Panc1 (cell line): Measurements from ENCODE around the gene TMEM87B. TPM values are rescaled to one million over a fixed set of nuclear protein-coding genes. Genes with fewer than 3 reads are reported as not detected.

Experiments
- ATAC-seq: fragments of 200-7000 bp; cut with Tn5 transposase; 2 replicates; pipeline ENCODE4 v1.9.1; 2020; ENCODE audit warnings: mild to moderate bottlenecking, moderate library complexity
- BruUV-seq: library from RNA; stranded (reverse); fragments of 400-500 nt; replicated peaks from 2 replicates; lab custom pipeline; 2021; lab: Mats Ljungman, UMichigan
- CTCF ChIA-PET: fragments of 300-600 bp; sonication (Branson Sonifier 250); formaldehyde crosslinking; loops from one replicate; lab custom pipeline; 2022; ENCODE audit warnings: antibody characterized with exemption; lab: Charles Lee
- POLR2A ChIA-PET: fragments of 300-600 bp; sonication (Branson Sonifier 250); formaldehyde crosslinking; loops from one replicate; lab custom pipeline; 2022; ENCODE audit warnings: antibody characterized with exemption; lab: Charles Lee
- DNase-seq: peaks from one replicate; pipeline ENCODE4 v3.0.0-alpha.2; 2010; ENCODE audit warnings: low read depth, low spot score
- H3K27ac ChIP-seq: 2 replicates; pipeline ENCODE4 v1.5.1; 2011; ENCODE audit warnings: mild to moderate bottlenecking, low read length, inconsistent platforms
- H3K27me3 ChIP-seq: fragments of 200-500 bp; sonication (Bioruptor generic); 2 replicates; pipeline ENCODE4 v1.6.0; 2014; ENCODE audit warnings: low read length, inconsistent platforms; ENCODE audit not compliant: control insufficient read depth, insufficient read depth
- H3K36me3 ChIP-seq: fragments of 200-500 bp; sonication (Bioruptor generic); 2 replicates; pipeline ENCODE4 v1.5.1; 2014; ENCODE audit warnings: inconsistent platforms, mild to moderate bottlenecking, low read length, moderate library complexity; ENCODE audit not compliant: control insufficient read depth, insufficient read depth
- H3K4me1 ChIP-seq: 2 replicates; pipeline ENCODE4 v1.5.1; 2011; ENCODE audit warnings: inconsistent platforms, mild to moderate bottlenecking, low read length, moderate library complexity; ENCODE audit not compliant: control insufficient read depth, insufficient read depth
- H3K4me3 ChIP-seq, 2 experiments: 2 replicates each; pipeline ENCODE4 v1.5.1; 2011 to 2012; ENCODE audit warnings: low read depth in 2 of 2, low read length in 2 of 2, mild to moderate bottlenecking in 2 of 2, inconsistent platforms in 1 of 2, moderate library complexity in 1 of 2
- H3K9me3 ChIP-seq: fragments of 200-500 bp; sonication (Bioruptor generic); 2 replicates; pipeline ENCODE4 v1.5.1; 2014; ENCODE audit warnings: low read depth, mild to moderate bottlenecking, inconsistent platforms, low read length, moderate library complexity; ENCODE audit not compliant: control insufficient read depth, insufficient read depth
- POLR2AphosphoS5 ChIP-seq: IDR thresholded peaks from 2 replicates; pipeline ENCODE4 v1.6.1; 2012; ENCODE audit warnings: mild to moderate bottlenecking, low read depth, low read length, moderate library complexity
- SIN3A ChIP-seq: IDR thresholded peaks from 2 replicates; pipeline ENCODE4 v1.6.1; 2012; ENCODE audit warnings: low read depth, mild to moderate bottlenecking, low read length, moderate library complexity, borderline replicate concordance; ENCODE audit not compliant: insufficient read depth
- TCF7L2 ChIP-seq: IDR thresholded peaks from 2 replicates; pipeline ENCODE4 v1.6.1; 2011; ENCODE audit warnings: mild to moderate bottlenecking, low read depth, low read length, inconsistent platforms
- in situ Hi-C: cut with HindIII; loops from 2 replicates; pipeline ENCODE4 v1.10.0; 2016; ENCODE audit warnings: low sequenced_read_pairs, low pct_unique_long_range_greater_than_20kb
- intact Hi-C: fragments of 100-400 bp; cut with micrococcal nuclease; formaldehyde crosslinking; loops from one replicate; pipeline ENCODE4 v1.10.0; 2022; ENCODE audit not compliant: unreplicated experiment
- total RNA-seq: library from RNA; stranded (reverse); gene quantifications from one replicate; pipeline ENCODE4 v1.2.1, GENCODE V29; 2021; ENCODE audit not compliant: unreplicated experiment
- TF ChIP-seq, protein P1 (sequence below), 2 experiments: IDR thresholded peaks; 2 replicates each; pipeline ENCODE4 v1.6.1; 2011 to 2012; ENCODE audit warnings: low read depth in 2 of 2, control low read depth in 1 of 2, low read length in 1 of 2, mild to moderate bottlenecking in 1 of 2, moderate library complexity in 1 of 2; ENCODE audit not compliant: insufficient read depth in 1 of 2
- TF ChIP-seq, protein P2 (sequence below): fragments of 450-650 bp; IDR thresholded peaks from 2 replicates; pipeline ENCODE4 v1.5.1; 2017; ENCODE audit warnings: mild to moderate bottlenecking

The TMEM87B gene
- total RNA-seq, 1 experiment from 2014 or later, result 22.8 TPM

DNA sequence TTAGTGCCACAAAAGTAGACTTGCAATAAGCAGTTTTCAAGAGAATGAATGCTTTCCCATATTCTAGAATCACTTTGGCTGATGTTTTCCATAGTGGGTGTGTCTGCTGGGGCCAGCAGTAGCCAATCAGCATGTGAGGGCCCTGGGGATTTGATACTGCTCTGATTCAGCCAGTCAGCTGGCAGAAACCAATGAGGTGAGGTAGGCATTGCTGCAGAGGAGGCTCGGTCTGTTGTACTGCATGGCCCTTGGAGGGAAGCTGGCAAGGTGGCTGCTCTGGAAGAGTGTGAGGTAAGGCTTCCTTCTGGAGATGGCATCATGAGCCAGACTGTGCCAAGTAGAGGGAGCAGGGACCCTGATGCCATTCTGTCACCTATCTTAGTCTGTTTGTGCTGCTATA is 22.7 kb downstream of the TMEM87B start:
- TF ChIP-seq, protein P1, sequence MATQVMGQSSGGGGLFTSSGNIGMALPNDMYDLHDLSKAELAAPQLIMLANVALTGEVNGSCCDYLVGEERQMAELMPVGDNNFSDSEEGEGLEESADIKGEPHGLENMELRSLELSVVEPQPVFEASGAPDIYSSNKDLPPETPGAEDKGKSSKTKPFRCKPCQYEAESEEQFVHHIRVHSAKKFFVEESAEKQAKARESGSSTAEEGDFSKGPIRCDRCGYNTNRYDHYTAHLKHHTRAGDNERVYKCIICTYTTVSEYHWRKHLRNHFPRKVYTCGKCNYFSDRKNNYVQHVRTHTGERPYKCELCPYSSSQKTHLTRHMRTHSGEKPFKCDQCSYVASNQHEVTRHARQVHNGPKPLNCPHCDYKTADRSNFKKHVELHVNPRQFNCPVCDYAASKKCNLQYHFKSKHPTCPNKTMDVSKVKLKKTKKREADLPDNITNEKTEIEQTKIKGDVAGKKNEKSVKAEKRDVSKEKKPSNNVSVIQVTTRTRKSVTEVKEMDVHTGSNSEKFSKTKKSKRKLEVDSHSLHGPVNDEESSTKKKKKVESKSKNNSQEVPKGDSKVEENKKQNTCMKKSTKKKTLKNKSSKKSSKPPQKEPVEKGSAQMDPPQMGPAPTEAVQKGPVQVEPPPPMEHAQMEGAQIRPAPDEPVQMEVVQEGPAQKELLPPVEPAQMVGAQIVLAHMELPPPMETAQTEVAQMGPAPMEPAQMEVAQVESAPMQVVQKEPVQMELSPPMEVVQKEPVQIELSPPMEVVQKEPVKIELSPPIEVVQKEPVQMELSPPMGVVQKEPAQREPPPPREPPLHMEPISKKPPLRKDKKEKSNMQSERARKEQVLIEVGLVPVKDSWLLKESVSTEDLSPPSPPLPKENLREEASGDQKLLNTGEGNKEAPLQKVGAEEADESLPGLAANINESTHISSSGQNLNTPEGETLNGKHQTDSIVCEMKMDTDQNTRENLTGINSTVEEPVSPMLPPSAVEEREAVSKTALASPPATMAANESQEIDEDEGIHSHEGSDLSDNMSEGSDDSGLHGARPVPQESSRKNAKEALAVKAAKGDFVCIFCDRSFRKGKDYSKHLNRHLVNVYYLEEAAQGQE (IDR thresholded peaks at IDR 0.05; ENCODE audit: insufficient read depth in 1 of 2, low read depth in 2 of 2, low read length in 1 of 2), result no peak
- no peak for TF ChIP-seq TCF7L2
- TF ChIP-seq, protein P2, sequence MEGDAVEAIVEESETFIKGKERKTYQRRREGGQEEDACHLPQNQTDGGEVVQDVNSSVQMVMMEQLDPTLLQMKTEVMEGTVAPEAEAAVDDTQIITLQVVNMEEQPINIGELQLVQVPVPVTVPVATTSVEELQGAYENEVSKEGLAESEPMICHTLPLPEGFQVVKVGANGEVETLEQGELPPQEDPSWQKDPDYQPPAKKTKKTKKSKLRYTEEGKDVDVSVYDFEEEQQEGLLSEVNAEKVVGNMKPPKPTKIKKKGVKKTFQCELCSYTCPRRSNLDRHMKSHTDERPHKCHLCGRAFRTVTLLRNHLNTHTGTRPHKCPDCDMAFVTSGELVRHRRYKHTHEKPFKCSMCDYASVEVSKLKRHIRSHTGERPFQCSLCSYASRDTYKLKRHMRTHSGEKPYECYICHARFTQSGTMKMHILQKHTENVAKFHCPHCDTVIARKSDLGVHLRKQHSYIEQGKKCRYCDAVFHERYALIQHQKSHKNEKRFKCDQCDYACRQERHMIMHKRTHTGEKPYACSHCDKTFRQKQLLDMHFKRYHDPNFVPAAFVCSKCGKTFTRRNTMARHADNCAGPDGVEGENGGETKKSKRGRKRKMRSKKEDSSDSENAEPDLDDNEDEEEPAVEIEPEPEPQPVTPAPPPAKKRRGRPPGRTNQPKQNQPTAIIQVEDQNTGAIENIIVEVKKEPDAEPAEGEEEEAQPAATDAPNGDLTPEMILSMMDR, result no peak
- TF ChIP-seq SIN3A, result no peak
- no peak for TF ChIP-seq POLR2AphosphoS5
- Histone ChIP-seq H3K4me1 (no peaks in the 10 kb centered on the region), H3K9me3 (no peaks in the 10 kb centered on the region), H3K36me3 (0 out of 2 replicates have a peak, but pooled peaks cover 3% of the 10 kb centered on the region), H3K27ac (no peak overlapping the region), H3K4me3 (no peak overlapping the region), H3K27me3 (no peaks in the 10 kb centered on the region)
- ChIA-PET POLR2A (no interaction called here), CTCF (no interaction called here)
- ATAC-seq (no peak), DNase-seq (no peak)
- in situ Hi-C loops (no loop called here), intact Hi-C loops (no loop called here)
- BruUV-seq, result no TSS peak

DNA sequence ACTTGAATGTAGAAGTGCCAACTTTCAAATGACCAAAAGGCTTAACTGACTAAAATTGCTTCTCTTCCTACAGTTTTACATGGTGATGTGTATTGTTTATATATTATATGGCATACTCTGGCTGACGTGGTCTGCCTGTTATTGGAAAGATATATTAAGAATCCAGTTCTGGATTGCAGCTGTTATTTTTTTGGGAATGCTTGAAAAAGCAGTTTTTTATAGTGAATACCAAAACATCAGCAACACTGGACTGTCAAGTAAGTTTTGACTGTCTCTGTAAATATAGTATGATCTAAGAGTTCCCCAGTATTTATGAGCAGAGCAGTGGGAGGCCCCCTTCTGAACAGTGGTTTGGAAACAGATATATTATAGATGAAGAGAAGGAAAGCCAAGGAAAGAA is 26.2 kb downstream of the TMEM87B start:
- Histone ChIP-seq H3K27me3 (no peaks in the 10 kb centered on the region), H3K9me3 (no peaks in the 10 kb centered on the region), H3K4me1 (no peaks in the 10 kb centered on the region), H3K27ac (no peak overlapping the region), H3K36me3 (0 out of 2 replicates have a peak, but pooled peaks cover 3% of the 10 kb centered on the region), H3K4me3 (no peak overlapping the region)
- TF ChIP-seq POLR2AphosphoS5, result no peak
- TF ChIP-seq, protein P1 (IDR thresholded peaks at IDR 0.05; ENCODE audit: insufficient read depth in 1 of 2, low read depth in 2 of 2, low read length in 1 of 2), result no peak
- TF ChIP-seq, protein P2, result no peak
- TF ChIP-seq TCF7L2, result no peak
- TF ChIP-seq SIN3A, result no peak
- in situ Hi-C loops, result no loop called here
- DNase-seq (no peak), ATAC-seq (no peak)
- intact Hi-C loops, result no loop called here
- no TSS peak for BruUV-seq
- CTCF ChIA-PET, result no interaction called here
- POLR2A ChIA-PET, result no interaction called here
